HEK293 (cell line): ENCODE results near the gene R3HDM2.

ENCODE experiments used
- CTCF ChIA-PET: fragments of 350-600 bp; formaldehyde crosslinking; extraction: SDS; loops from one replicate; lab custom pipeline; 2021; ENCODE audit warnings: antibody characterized with exemption; lab: Yijun Ruan, JAX
- POLR2A ChIA-PET: fragments of 300-600 bp; formaldehyde crosslinking; extraction: SDS; loops from one replicate; lab custom pipeline; 2020; ENCODE audit warnings: antibody characterized with exemption, inconsistent platforms; lab: Yijun Ruan, JAX
- H3K27ac ChIP-seq: fragments of 200-500 bp; sonication (Bioruptor generic); 2 replicates; pipeline ENCODE4 v1.5.1; 2014; ENCODE audit warnings: low read depth, low read length, control low read depth, inconsistent platforms; ENCODE audit errors: extremely low read depth
- H3K36me3 ChIP-seq, 2 experiments: fragments of 200-500 bp in 1 of 2; sonication (Bioruptor generic) in 1 of 2; 1 replicate in 1 of 2; 2 replicates in 1 of 2; pipeline ENCODE4 v1.5.1; 2014 to 2017; ENCODE audit warnings: inconsistent platforms in 2 of 2, low read length in 2 of 2; ENCODE audit not compliant: control insufficient read depth in 2 of 2, insufficient read depth in 1 of 2
- H3K4me1 ChIP-seq: fragments of 200-500 bp; sonication (Bioruptor generic); 2 replicates; pipeline ENCODE4 v1.5.1; 2014; ENCODE audit warnings: mild to moderate bottlenecking, low read length, inconsistent platforms; ENCODE audit not compliant: control insufficient read depth, insufficient read depth
- H3K4me3 ChIP-seq: 2 replicates; pipeline ENCODE4 v1.5.1; 2011; ENCODE audit warnings: low read depth, mild to moderate bottlenecking, control low read depth, low read length, moderate library complexity
- H3K9me3 ChIP-seq: fragments of 200-500 bp; sonication (Bioruptor generic); 2 replicates; pipeline ENCODE4 v1.5.1; 2014; ENCODE audit warnings: low read depth, low read length, inconsistent platforms; ENCODE audit not compliant: control insufficient read depth, insufficient read depth
- FEZF1 ChIP-seq: fragments of 450-650 bp; formaldehyde crosslinking; IDR thresholded peaks from 2 replicates; pipeline ENCODE4 v1.5.1; 2016; ENCODE audit warnings: missing biosample characterization, missing genetic modification characterization
- KLF8 ChIP-seq: fragments of 450-650 bp; formaldehyde crosslinking; IDR thresholded peaks from 2 replicates; pipeline ENCODE4 v1.5.1; 2016; ENCODE audit warnings: missing biosample characterization, missing genetic modification characterization
- PRDM1 ChIP-seq: fragments of 450-650 bp; formaldehyde crosslinking; IDR thresholded peaks from 2 replicates; pipeline ENCODE4; 2016; ENCODE audit warnings: missing biosample characterization, missing genetic modification characterization
- SCRT1 ChIP-seq: fragments of 450-650 bp; formaldehyde crosslinking; IDR thresholded peaks from 2 replicates; pipeline ENCODE4 v1.5.1; 2016; ENCODE audit warnings: missing biosample characterization, missing genetic modification characterization, borderline replicate concordance
- WT1 ChIP-seq: fragments of 450-650 bp; formaldehyde crosslinking; IDR thresholded peaks from 2 replicates; pipeline ENCODE4 v1.5.1; 2016; ENCODE audit warnings: missing biosample characterization, missing genetic modification characterization
- ZBTB17 ChIP-seq: fragments of 450-650 bp; formaldehyde crosslinking; IDR thresholded peaks from 2 replicates; pipeline ENCODE4 v1.5.1; 2016; ENCODE audit warnings: missing biosample characterization, missing genetic modification characterization
- ZBTB20 ChIP-seq: fragments of 450-650 bp; formaldehyde crosslinking; IDR thresholded peaks from 2 replicates; pipeline ENCODE4 v1.5.1; 2016; ENCODE audit warnings: missing biosample characterization, missing genetic modification characterization
- ZBTB7A ChIP-seq: fragments of 450-650 bp; formaldehyde crosslinking; IDR thresholded peaks from 2 replicates; pipeline ENCODE4 v1.5.1; 2016; ENCODE audit warnings: low read depth, missing biosample characterization, missing genetic modification characterization
- ZIC2 ChIP-seq: fragments of 450-650 bp; formaldehyde crosslinking; IDR thresholded peaks from 2 replicates; pipeline ENCODE4 v1.5.1; 2016; ENCODE audit warnings: missing biosample characterization, missing genetic modification characterization
- ZNF140 ChIP-seq: fragments of 450-650 bp; formaldehyde crosslinking; IDR thresholded peaks from 2 replicates; pipeline ENCODE4 v1.5.1; 2016; ENCODE audit warnings: missing biosample characterization, missing genetic modification characterization
- ZNF175 ChIP-seq: fragments of 450-650 bp; formaldehyde crosslinking; IDR thresholded peaks from 2 replicates; pipeline ENCODE4 v1.5.1; 2016; ENCODE audit warnings: missing biosample characterization, missing genetic modification characterization
- ZNF202 ChIP-seq: fragments of 450-650 bp; formaldehyde crosslinking; IDR thresholded peaks from 2 replicates; pipeline ENCODE4 v1.5.1; 2016; ENCODE audit warnings: missing biosample characterization, missing genetic modification characterization, borderline replicate concordance
- ZNF24 ChIP-seq: fragments of 450-650 bp; formaldehyde crosslinking; IDR thresholded peaks from 2 replicates; pipeline ENCODE4 v1.5.1; 2016; ENCODE audit warnings: missing biosample characterization, missing genetic modification characterization
- ZNF335 ChIP-seq: fragments of 450-650 bp; formaldehyde crosslinking; conservative IDR thresholded peaks from 2 replicates; pipeline ENCODE4 v1.5.1; 2016; ENCODE audit warnings: missing biosample characterization, missing genetic modification characterization
- ZNF366 ChIP-seq: fragments of 450-650 bp; formaldehyde crosslinking; conservative IDR thresholded peaks from 2 replicates; pipeline ENCODE4 v1.5.1; 2016; ENCODE audit warnings: missing biosample characterization, missing genetic modification characterization
- ZNF391 ChIP-seq: fragments of 450-650 bp; formaldehyde crosslinking; IDR thresholded peaks from 2 replicates; pipeline ENCODE4 v1.5.1; 2016; ENCODE audit warnings: low read depth, missing biosample characterization, missing genetic modification characterization, borderline replicate concordance
- ZNF426 ChIP-seq: fragments of 450-650 bp; formaldehyde crosslinking; IDR thresholded peaks from 2 replicates; pipeline ENCODE4 v1.5.1; 2017; ENCODE audit warnings: missing biosample characterization, missing genetic modification characterization, mild to moderate bottlenecking, inconsistent platforms, moderate library complexity
- ZNF510 ChIP-seq: fragments of 450-650 bp; formaldehyde crosslinking; IDR thresholded peaks from 2 replicates; pipeline ENCODE4 v1.5.1; 2018; ENCODE audit warnings: mild to moderate bottlenecking, missing genetic modification characterization, missing biosample characterization; ENCODE audit not compliant: insufficient replicate concordance
- ZNF544 ChIP-seq: fragments of 450-650 bp; formaldehyde crosslinking; IDR thresholded peaks from 2 replicates; pipeline ENCODE4 v1.5.0; 2017; ENCODE audit warnings: missing biosample characterization, missing genetic modification characterization
- ZNF548 ChIP-seq: fragments of 450-650 bp; formaldehyde crosslinking; IDR thresholded peaks from 2 replicates; pipeline ENCODE4 v1.5.1; 2016; ENCODE audit warnings: missing biosample characterization, missing genetic modification characterization
- ZNF621 ChIP-seq: fragments of 450-650 bp; formaldehyde crosslinking; IDR thresholded peaks from 2 replicates; pipeline ENCODE4 v1.5.1; 2017; ENCODE audit warnings: missing biosample characterization, missing genetic modification characterization
- ZNF792 ChIP-seq: fragments of 450-650 bp; formaldehyde crosslinking; IDR thresholded peaks from 2 replicates; pipeline ENCODE4 v1.5.1; 2016; ENCODE audit warnings: missing biosample characterization, missing genetic modification characterization
- ZNF843 ChIP-seq: fragments of 450-650 bp; formaldehyde crosslinking; IDR thresholded peaks from 2 replicates; pipeline ENCODE4 v1.5.1; 2016; ENCODE audit warnings: missing biosample characterization, missing genetic modification characterization
- TF ChIP-seq, protein P1 (sequence below): fragments of 450-650 bp; formaldehyde crosslinking; IDR thresholded peaks from 2 replicates; pipeline ENCODE4 v1.5.1; 2016; ENCODE audit warnings: missing biosample characterization, missing genetic modification characterization
- TF ChIP-seq, protein P2 (sequence below): fragments of 450-650 bp; formaldehyde crosslinking; IDR thresholded peaks from 2 replicates; pipeline ENCODE4 v1.5.1; 2016; ENCODE audit warnings: missing biosample characterization, missing genetic modification characterization
- TF ChIP-seq, protein P3 (sequence below): fragments of 450-650 bp; formaldehyde crosslinking; IDR thresholded peaks from 2 replicates; pipeline ENCODE4 v1.5.1; 2016; ENCODE audit warnings: missing biosample characterization, missing genetic modification characterization, low read depth
- TF ChIP-seq, protein P4 (sequence below): fragments of 450-650 bp; formaldehyde crosslinking; IDR thresholded peaks from 2 replicates; pipeline ENCODE4 v1.5.1; 2017; ENCODE audit warnings: missing biosample characterization, missing genetic modification characterization

Gene R3HDM2

DNA sequence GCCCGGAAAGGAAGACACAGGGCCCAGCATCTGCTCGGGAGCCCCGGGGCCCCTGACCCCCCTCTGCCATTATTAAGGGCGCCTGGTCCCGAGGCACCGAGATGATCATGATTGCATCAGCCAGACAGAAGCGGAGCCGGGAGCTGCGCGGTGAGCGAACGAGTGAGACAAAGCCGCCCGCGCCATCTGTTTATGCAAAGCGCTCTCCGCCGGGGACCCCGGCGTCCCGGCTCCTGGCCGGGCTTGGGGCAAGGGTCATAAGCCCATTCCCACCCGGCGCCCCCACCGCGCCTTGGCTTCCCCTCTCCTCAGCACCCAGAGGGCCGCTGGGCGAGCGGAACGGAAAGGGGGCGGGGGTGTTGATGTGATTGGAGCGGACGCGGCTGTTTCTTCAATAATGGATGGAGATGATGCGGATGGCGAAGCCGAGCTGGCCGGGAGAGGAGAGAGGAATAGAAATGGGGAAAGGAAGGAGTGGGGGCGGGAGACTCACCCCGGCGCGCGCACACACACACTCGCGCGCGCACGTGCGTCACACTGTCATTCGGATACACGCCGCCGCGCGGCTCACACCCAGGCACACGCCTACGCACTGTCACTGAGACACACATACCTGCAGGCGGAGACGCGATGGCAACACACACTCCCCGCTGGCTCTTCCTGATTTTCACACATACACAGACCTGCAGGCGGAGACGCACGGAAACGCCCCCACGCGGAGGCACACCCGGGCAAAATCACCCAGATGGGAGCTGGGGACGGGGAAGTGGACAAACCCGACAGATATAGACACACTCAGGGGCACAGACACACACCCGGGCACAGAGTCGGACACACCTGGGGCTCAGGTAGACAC is 190.5 kb downstream of the R3HDM2 start (continued):
- TF ChIP-seq, protein P1, sequence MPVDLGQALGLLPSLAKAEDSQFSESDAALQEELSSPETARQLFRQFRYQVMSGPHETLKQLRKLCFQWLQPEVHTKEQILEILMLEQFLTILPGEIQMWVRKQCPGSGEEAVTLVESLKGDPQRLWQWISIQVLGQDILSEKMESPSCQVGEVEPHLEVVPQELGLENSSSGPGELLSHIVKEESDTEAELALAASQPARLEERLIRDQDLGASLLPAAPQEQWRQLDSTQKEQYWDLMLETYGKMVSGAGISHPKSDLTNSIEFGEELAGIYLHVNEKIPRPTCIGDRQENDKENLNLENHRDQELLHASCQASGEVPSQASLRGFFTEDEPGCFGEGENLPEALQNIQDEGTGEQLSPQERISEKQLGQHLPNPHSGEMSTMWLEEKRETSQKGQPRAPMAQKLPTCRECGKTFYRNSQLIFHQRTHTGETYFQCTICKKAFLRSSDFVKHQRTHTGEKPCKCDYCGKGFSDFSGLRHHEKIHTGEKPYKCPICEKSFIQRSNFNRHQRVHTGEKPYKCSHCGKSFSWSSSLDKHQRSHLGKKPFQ (tag by site-specific recombination), result peak; percentile 92
- TF ChIP-seq ZBTB20 (tag by site-specific recombination) (peak; percentile 85), ZNF426 (tag by site-specific recombination) (no peak), WT1 (tag by site-specific recombination) (no peak), ZNF621 (tag by site-specific recombination) (no peak), ZNF510 (tag by site-specific recombination) (no peak), KLF8 (tag by site-specific recombination) (peak; percentile 55), ZNF544 (tag by site-specific recombination) (no peak), SCRT1 (tag by site-specific recombination) (no peak), FEZF1 (tag by site-specific recombination) (no peak; the same call in 1 of the 2 replicates), ZNF792 (tag by site-specific recombination) (no peak), ZNF843 (tag by site-specific recombination) (peak; percentile 46; the same call in 1 of the 2 replicates), PRDM1 (tag by site-specific recombination) (peak; percentile 95), ZNF548 (tag by site-specific recombination) (0 out of 2 replicates have a peak, but pooled peaks have one; percentile 7), ZNF366 (tag by site-specific recombination) (peak; percentile 92)
- TF ChIP-seq, protein P2, sequence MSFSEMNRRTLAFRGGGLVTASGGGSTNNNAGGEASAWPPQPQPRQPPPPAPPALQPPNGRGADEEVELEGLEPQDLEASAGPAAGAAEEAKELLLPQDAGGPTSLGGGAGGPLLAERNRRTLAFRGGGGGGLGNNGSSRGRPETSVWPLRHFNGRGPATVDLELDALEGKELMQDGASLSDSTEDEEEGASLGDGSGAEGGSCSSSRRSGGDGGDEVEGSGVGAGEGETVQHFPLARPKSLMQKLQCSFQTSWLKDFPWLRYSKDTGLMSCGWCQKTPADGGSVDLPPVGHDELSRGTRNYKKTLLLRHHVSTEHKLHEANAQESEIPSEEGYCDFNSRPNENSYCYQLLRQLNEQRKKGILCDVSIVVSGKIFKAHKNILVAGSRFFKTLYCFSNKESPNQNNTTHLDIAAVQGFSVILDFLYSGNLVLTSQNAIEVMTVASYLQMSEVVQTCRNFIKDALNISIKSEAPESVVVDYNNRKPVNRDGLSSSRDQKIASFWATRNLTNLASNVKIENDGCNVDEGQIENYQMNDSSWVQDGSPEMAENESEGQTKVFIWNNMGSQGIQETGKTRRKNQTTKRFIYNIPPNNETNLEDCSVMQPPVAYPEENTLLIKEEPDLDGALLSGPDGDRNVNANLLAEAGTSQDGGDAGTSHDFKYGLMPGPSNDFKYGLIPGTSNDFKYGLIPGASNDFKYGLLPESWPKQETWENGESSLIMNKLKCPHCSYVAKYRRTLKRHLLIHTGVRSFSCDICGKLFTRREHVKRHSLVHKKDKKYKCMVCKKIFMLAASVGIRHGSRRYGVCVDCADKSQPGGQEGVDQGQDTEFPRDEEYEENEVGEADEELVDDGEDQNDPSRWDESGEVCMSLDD (tag by site-specific recombination), result peak; percentile 63
- TF ChIP-seq, protein P3, sequence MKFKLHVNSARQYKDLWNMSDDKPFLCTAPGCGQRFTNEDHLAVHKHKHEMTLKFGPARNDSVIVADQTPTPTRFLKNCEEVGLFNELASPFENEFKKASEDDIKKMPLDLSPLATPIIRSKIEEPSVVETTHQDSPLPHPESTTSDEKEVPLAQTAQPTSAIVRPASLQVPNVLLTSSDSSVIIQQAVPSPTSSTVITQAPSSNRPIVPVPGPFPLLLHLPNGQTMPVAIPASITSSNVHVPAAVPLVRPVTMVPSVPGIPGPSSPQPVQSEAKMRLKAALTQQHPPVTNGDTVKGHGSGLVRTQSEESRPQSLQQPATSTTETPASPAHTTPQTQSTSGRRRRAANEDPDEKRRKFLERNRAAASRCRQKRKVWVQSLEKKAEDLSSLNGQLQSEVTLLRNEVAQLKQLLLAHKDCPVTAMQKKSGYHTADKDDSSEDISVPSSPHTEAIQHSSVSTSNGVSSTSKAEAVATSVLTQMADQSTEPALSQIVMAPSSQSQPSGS (tag by site-specific recombination), result no peak
- TF ChIP-seq, all 188 proteins: peak for 57

DNA sequence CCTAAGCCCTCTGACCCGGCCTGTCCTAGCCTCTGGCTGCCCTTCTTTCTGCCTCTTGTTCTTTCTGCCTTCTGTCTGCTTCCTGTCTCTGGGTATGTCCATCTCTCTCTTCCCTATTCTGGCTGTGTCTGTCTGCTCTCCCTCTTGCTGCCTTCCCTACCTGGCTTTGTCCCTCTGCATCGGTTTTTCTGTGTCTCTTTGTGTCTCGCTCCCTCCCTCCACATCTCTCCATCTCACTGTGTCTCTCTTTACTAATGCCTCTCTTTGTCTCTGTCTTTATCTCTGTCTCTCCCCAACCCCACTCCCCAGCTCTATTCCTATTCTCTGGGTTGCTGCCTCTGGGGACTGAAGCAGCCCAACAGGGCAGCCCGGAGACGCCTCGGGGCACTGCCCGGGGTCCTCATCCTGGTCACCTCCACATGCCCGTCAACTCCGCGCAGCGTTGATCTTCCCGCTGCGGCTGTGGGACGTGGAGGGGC is 191.2 kb downstream of the R3HDM2 start:
- Histone ChIP-seq H3K9me3 (no peaks in the 10 kb centered on the region), H3K4me1 (peaks cover 11% of the 10 kb centered on the region), H3K4me3 (peak overlapping the region; percentile 42), H3K36me3 (peaks cover 0 to 14% of the 10 kb centered on the region in 2 experiments; a peak in 1 of 3 replicates), H3K27ac (peak overlapping the region; percentile 53; the same call in 1 of the 2 replicates)
- CTCF ChIA-PET, result interaction anchor here (0.6 to 23.3 kb wide), 21 partner anchors 10 to 971 kb away, joined by 3 to 628 read pairs (median 4); partner anchors contain the start of genes LRP1, NXPH4, SHMT2 and STAC3
- POLR2A ChIA-PET, result interaction anchor here (1.1 to 6.4 kb wide), 5 partner anchors 9 to 216 kb away, joined by 3 to 72 read pairs (median 16); partner anchors contain the start of genes INHBE and SHMT2
- TF ChIP-seq ZNF140 (tag by site-specific recombination) (no peak), ZNF391 (tag by site-specific recombination) (peak; percentile 44; the same call in 1 of the 2 replicates), ZNF335 (tag by site-specific recombination) (peak; percentile 99), ZNF548 (tag by site-specific recombination) (0 out of 2 replicates have a peak, but pooled peaks have one; percentile 2), ZNF24 (no peak), ZBTB17 (tag by site-specific recombination) (peak; percentile 81), ZIC2 (tag by site-specific recombination) (peak; percentile 90; the same call in 1 of the 2 replicates), ZNF366 (tag by site-specific recombination) (peak; percentile 99), ZNF202 (tag by site-specific recombination) (no peak), ZBTB7A (tag by site-specific recombination) (no peak), WT1 (tag by site-specific recombination) (0 out of 2 replicates have a peak, but pooled peaks have one; percentile 6), ZNF175 (tag by site-specific recombination) (no peak)
- TF ChIP-seq, protein P4, sequence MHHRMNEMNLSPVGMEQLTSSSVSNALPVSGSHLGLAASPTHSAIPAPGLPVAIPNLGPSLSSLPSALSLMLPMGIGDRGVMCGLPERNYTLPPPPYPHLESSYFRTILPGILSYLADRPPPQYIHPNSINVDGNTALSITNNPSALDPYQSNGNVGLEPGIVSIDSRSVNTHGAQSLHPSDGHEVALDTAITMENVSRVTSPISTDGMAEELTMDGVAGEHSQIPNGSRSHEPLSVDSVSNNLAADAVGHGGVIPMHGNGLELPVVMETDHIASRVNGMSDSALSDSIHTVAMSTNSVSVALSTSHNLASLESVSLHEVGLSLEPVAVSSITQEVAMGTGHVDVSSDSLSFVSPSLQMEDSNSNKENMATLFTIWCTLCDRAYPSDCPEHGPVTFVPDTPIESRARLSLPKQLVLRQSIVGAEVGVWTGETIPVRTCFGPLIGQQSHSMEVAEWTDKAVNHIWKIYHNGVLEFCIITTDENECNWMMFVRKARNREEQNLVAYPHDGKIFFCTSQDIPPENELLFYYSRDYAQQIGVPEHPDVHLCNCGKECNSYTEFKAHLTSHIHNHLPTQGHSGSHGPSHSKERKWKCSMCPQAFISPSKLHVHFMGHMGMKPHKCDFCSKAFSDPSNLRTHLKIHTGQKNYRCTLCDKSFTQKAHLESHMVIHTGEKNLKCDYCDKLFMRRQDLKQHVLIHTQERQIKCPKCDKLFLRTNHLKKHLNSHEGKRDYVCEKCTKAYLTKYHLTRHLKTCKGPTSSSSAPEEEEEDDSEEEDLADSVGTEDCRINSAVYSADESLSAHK (tag by site-specific recombination), result no peak
